Hepatocyte (in vitro differentiated cells): ENCODE data around the gene HCST. TPM values are rescaled to one million over a fixed set of nuclear protein-coding genes. Genes with fewer than 3 reads are reported as not detected.

Source experiments
- DNase-seq: peaks from one replicate; pipeline ENCODE4 v3.0.0-alpha.2; 2016; ENCODE audit warnings: low spot score
- H2AFZ ChIP-seq: fragments of 200-600 bp; sonication (generic); 2 replicates; pipeline ENCODE4 v1.6.0; 2016; ENCODE audit warnings: antibody characterized with exemption, mild to moderate bottlenecking
- H3K27ac ChIP-seq: fragments of 200-600 bp; sonication (generic); 2 replicates; pipeline ENCODE4 v1.5.1; 2016; ENCODE audit warnings: mild to moderate bottlenecking
- H3K27me3 ChIP-seq: fragments of 200-600 bp; sonication (generic); 2 replicates; pipeline ENCODE4 v1.6.1; 2016
- H3K36me3 ChIP-seq: fragments of 200-600 bp; sonication (generic); replicated peaks from 2 replicates; pipeline ENCODE4 v1.5.1; 2016; ENCODE audit warnings: low read depth; ENCODE audit not compliant: insufficient read depth
- H3K4me1 ChIP-seq: fragments of 200-600 bp; sonication (generic); 2 replicates; pipeline ENCODE4 v1.5.1; 2016; ENCODE audit warnings: mild to moderate bottlenecking, moderate library complexity; ENCODE audit not compliant: insufficient read depth
- H3K4me2 ChIP-seq: fragments of 200-600 bp; sonication (generic); 2 replicates; pipeline ENCODE4 v1.6.0; 2016
- H3K4me3 ChIP-seq: fragments of 200-600 bp; sonication (generic); 2 replicates; pipeline ENCODE4 v1.5.1; 2016; ENCODE audit warnings: mild to moderate bottlenecking
- H3K79me2 ChIP-seq: fragments of 200-600 bp; sonication (generic); 2 replicates; pipeline ENCODE4 v1.6.0; 2017; ENCODE audit warnings: mild to moderate bottlenecking
- H3K9me2 ChIP-seq: fragments of 200-600 bp; sonication (generic); replicated peaks from 2 replicates; pipeline ENCODE4 v1.6.0; 2017; ENCODE audit warnings: mild to moderate bottlenecking; ENCODE audit not compliant: insufficient read depth
- H3K9me3 ChIP-seq: fragments of 200-600 bp; sonication (generic); 2 replicates; pipeline ENCODE4 v1.5.1; 2016; ENCODE audit warnings: low read depth, mild to moderate bottlenecking
- H4K20me1 ChIP-seq: fragments of 200-600 bp; sonication (generic); 2 replicates; pipeline ENCODE4 v1.6.0; 2016; ENCODE audit warnings: mild to moderate bottlenecking; ENCODE audit not compliant: insufficient read depth, poor library complexity, severe bottlenecking
- EZH2 ChIP-seq: fragments of 200-600 bp; sonication (generic); IDR thresholded peaks from 2 replicates; pipeline ENCODE4 v1.6.1; 2016; ENCODE audit warnings: antibody characterized with exemption, mild to moderate bottlenecking, borderline replicate concordance
- EZH2phosphoT487 ChIP-seq: fragments of 200-600 bp; sonication (generic); IDR thresholded peaks from one replicate; pipeline ENCODE4 v1.6.1; 2018; ENCODE audit warnings: antibody characterized with exemption, mild to moderate bottlenecking, low read depth, moderate library complexity; ENCODE audit not compliant: unreplicated experiment, severe bottlenecking
- WGBS: methylation state at CpG from one replicate; pipeline ENCODE4 v1.1.6; 2016; ENCODE audit warnings: low lambda C conversion rate; ENCODE audit errors: missing lambda C conversion rate; 5-methylcytosine and 5-hydroxymethylcytosine counted together
- polyA plus RNA-seq: library from polyadenylated mRNA; unstranded; fragments of >200 nt; fragmentation: Nextera tagmentation; extraction: Ambion mirVana; gene quantifications from 2 replicates; pipeline ENCODE4 v1.2.1, GENCODE V29; 2016
- total RNA-seq: library from RNA; depleted of rRNA; stranded (reverse); fragments of >200 nt; gene quantifications from 2 replicates; pipeline ENCODE4 v1.2.3, GENCODE V29; 2014
- TF ChIP-seq, protein P1 (sequence below): fragments of 200-600 bp; sonication (generic); IDR thresholded peaks from 2 replicates; pipeline ENCODE4 v1.5.1; 2016; ENCODE audit warnings: antibody characterized with exemption, mild to moderate bottlenecking; ENCODE audit not compliant: poor library complexity

Gene HCST
- total and polyA plus RNA-seq, 2 experiments from 2014 or later: 0.97 to 4.8 TPM

DNA sequence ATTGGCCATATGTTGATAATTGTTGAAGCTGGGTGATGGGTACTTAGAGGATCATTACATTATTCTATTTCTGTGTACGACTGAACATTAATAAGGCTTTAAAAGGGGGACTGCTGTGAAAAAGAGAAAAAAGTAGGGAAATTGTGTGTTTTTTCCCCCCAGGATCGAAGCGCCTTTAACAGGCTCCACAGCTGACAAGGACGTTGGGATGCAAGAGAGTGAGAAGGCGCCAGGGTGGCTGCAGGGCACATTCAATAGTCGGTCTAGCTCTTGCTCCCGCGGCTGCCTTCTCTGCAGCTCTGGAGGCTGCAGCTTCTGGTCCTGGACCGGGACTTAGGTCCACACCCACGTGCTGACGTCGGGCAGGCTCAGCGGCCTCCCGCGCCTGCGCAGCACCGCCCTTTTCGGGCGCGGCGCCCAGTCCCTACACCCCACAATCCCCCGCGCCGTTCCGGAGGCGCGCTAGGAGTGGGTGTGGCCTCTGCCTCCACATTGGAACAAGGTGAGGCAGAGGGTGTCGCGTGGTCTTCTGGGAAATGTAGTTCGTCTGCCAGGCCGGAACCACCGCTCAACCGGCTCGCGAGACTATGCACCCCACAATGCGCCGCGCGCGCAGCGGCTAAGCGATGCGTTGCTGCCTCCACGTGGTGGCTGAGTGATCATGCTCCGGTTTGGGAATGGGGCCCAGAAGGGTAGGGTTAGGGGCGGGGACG lies 29.0 kb downstream of the HCST start:
- DNase-seq: peak; percentile 100
- Histone ChIP-seq H3K9me2 (no peaks in the 10 kb centered on the region), H3K4me3 (no peak overlapping the region), H3K79me2 (peaks cover 15% of the 10 kb centered on the region), H3K9me3 (no peaks in the 10 kb centered on the region), H3K4me1 (peaks cover 4% of the 10 kb centered on the region), H3K27me3 (no peaks in the 10 kb centered on the region), H3K36me3 (no peaks in the 10 kb centered on the region), H3K4me2 (peak overlapping the region; percentile 76), H3K27ac (peak overlapping the region; percentile 36), H4K20me1 (no peaks in the 10 kb centered on the region), H2AFZ (peak overlapping the region; percentile 45)
- 1% methylated on average over 47 of the region's 47 CpGs for WGBS
- TF ChIP-seq, protein P1, sequence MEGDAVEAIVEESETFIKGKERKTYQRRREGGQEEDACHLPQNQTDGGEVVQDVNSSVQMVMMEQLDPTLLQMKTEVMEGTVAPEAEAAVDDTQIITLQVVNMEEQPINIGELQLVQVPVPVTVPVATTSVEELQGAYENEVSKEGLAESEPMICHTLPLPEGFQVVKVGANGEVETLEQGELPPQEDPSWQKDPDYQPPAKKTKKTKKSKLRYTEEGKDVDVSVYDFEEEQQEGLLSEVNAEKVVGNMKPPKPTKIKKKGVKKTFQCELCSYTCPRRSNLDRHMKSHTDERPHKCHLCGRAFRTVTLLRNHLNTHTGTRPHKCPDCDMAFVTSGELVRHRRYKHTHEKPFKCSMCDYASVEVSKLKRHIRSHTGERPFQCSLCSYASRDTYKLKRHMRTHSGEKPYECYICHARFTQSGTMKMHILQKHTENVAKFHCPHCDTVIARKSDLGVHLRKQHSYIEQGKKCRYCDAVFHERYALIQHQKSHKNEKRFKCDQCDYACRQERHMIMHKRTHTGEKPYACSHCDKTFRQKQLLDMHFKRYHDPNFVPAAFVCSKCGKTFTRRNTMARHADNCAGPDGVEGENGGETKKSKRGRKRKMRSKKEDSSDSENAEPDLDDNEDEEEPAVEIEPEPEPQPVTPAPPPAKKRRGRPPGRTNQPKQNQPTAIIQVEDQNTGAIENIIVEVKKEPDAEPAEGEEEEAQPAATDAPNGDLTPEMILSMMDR: peak; percentile 98
- TF ChIP-seq EZH2 (no peak), EZH2phosphoT487 (no peak)

DNA sequence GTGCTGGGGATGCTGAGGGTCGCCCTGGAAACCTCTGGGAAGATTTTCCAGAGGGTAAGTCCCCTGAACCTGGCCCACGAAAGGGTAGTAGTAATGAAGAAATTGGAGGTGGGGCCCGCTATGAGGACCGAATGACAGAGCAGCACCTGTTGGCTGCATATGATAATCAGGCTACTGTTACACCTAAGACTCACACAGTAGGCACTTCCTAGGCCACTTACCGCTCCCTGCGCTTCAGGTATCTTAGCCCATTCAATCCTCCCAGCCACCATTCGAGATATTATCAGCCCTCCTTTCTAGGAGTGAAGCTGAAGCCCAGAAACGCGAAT lies 29.5 kb downstream of the HCST start:
- H2AFZ ChIP-seq: no peak overlapping the region
- H3K9me2 ChIP-seq: no peaks in the 10 kb centered on the region
- H3K4me2 ChIP-seq: peak overlapping the region; percentile 44
- H3K79me2 ChIP-seq: peaks cover 19% of the 10 kb centered on the region
- DNase-seq: no peak
- 7% methylated on average over 9 of the region's 9 CpGs for WGBS
- no peak overlapping the region for H3K27ac ChIP-seq
- no peaks in the 10 kb centered on the region for H3K9me3 ChIP-seq
- no peaks in the 10 kb centered on the region for H4K20me1 ChIP-seq
- no peaks in the 10 kb centered on the region for H3K36me3 ChIP-seq
- H3K27me3 ChIP-seq: no peaks in the 10 kb centered on the region
- no peak for TF ChIP-seq EZH2phosphoT487
- no peak for TF ChIP-seq EZH2
- TF ChIP-seq, protein P1: no peak
- H3K4me3 ChIP-seq: no peak overlapping the region
- H3K4me1 ChIP-seq: peaks cover 4% of the 10 kb centered on the region

DNA sequence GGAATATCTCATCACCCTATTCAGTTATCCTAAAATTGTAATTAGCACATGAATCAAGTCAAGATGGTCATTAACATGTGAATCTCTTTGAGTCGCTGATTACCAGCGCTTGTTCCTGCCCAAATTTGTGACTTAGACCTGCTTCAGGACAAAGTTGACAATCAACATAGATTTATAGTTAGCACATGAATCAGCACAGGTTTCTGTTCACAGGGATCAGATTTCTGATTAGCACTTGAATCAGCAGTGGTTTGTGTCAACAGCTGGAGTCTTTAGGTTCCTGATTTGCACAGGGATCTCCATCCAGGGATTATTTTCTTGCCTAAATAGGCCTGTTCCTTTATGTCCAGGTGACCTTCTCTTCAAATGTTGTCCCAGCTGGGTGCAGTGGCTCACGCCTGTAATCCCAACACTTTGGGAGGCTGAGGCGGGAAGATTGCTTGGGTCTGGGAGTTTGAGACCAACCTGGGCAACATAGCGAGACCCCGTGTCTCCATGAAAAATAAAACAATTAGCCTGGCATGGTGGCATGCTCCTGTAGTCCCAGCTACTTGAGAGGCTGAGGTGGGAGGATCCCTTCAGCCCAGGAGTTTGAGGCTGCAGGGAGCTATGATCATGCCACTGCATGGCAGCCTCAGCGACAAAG lies 30.1 kb downstream of the HCST start:
- DNase-seq: no peak
- Histone ChIP-seq H3K9me3 (no peaks in the 10 kb centered on the region), H4K20me1 (no peaks in the 10 kb centered on the region), H3K4me1 (peaks cover 4% of the 10 kb centered on the region), H3K27ac (no peak overlapping the region), H3K79me2 (peaks cover 22% of the 10 kb centered on the region), H3K4me3 (no peak overlapping the region), H2AFZ (no peak overlapping the region), H3K9me2 (no peaks in the 10 kb centered on the region), H3K4me2 (no peak overlapping the region), H3K36me3 (no peaks in the 10 kb centered on the region), H3K27me3 (no peaks in the 10 kb centered on the region)
- WGBS: 52% methylated on average over 7 of the region's 7 CpGs
- TF ChIP-seq, protein P1: no peak
- TF ChIP-seq EZH2phosphoT487 (no peak), EZH2 (no peak)
